T-cell (primary cell): ENCODE data around the gene NPAS3. TPM values are rescaled to one million over a fixed set of nuclear protein-coding genes. Genes with fewer than 3 reads are reported as not detected.

Experiments used
- ATAC-seq, 4 experiments: fragments of 200-7000 bp in 3 of 4; fragments of 150-1000 bp in 1 of 4; cut with Tn5 transposase; replicated peaks in 1 of 4; 1 replicate in 3 of 4; 2 replicates in 1 of 4; pipeline ENCODE4 v1.10.0; 2021; ENCODE audit warnings: moderate library complexity in 3 of 4, mild to moderate bottlenecking in 2 of 4, moderate number of reproducible peaks in 1 of 4
- CTCF ChIA-PET, 2 donors: fragments of 300-600 bp; sonication (Branson Sonifier 250); formaldehyde crosslinking; loops; one replicate each; lab custom pipeline; 2022; ENCODE audit warnings: antibody characterized with exemption in 2 of 2; lab: Charles Lee
- POLR2A ChIA-PET, 2 donors: fragments of 300-600 bp; sonication (Branson Sonifier 250); formaldehyde crosslinking; loops; one replicate each; lab custom pipeline; 2022; ENCODE audit warnings: antibody characterized with exemption in 2 of 2; lab: Charles Lee
- DNase-seq, 35 experiments: peaks; one replicate each; pipeline versions ENCODE4 v3.0.0 to v3.0.0-alpha.2; 2013 to 2023
- H3K27ac ChIP-seq: one replicate; pipeline ENCODE4 v1.5.1; 2013; ENCODE audit warnings: low read length
- H3K27me3 ChIP-seq, 2 experiments: replicated peaks in 1 of 2; 1 replicate in 1 of 2; 2 replicates in 1 of 2; pipeline versions ENCODE4 v1.6.1 to v1.7.0; 2013; ENCODE audit warnings: low read length in 1 of 2, mixed read lengths in 1 of 2; ENCODE audit not compliant: control insufficient read depth in 2 of 2, insufficient read depth in 2 of 2; ENCODE audit errors: extremely low read depth in 1 of 2
- H3K36me3 ChIP-seq, 2 donors: 1 replicate in 1 of 2; 2 replicates in 1 of 2; pipeline versions ENCODE4 v1.6.1 to v1.7.0; 2013; ENCODE audit warnings: low read length in 1 of 2; ENCODE audit not compliant: control insufficient read depth in 2 of 2, insufficient read depth in 1 of 2; ENCODE audit errors: extremely low read depth in 1 of 2
- H3K4me1 ChIP-seq, 2 experiments: 1 replicate in 1 of 2; 2 replicates in 1 of 2; pipeline versions ENCODE4 v1.6.1 to v1.7.0; 2013; ENCODE audit warnings: low read length in 2 of 2, mixed read lengths in 1 of 2; ENCODE audit not compliant: insufficient read depth in 2 of 2, control insufficient read depth in 1 of 2; ENCODE audit errors: extremely low read depth in 1 of 2
- H3K4me3 ChIP-seq, 2 donors: 1 replicate in 1 of 2; 2 replicates in 1 of 2; pipeline versions ENCODE4 v1.5.1 to v1.7.0; 2013; ENCODE audit warnings: mild to moderate bottlenecking in 2 of 2, low read length in 1 of 2, moderate library complexity in 1 of 2; ENCODE audit not compliant: control insufficient read depth in 1 of 2; ENCODE audit errors: extremely low read depth in 1 of 2
- H3K9me3 ChIP-seq: 2 replicates; pipeline ENCODE4 v1.7.0; 2013
- H3K27ac Mint-ChIP-seq, 2 donors: one replicate each; pipeline ENCODE4 v1.8.0; 2020 to 2021; ENCODE audit warnings: mild to moderate bottlenecking in 2 of 2, mixed read lengths in 2 of 2
- H3K27me3 Mint-ChIP-seq, 2 donors: one replicate each; pipeline ENCODE4 v1.8.0; 2021 to 2022; ENCODE audit warnings: mixed read lengths in 2 of 2
- H3K36me3 Mint-ChIP-seq: one replicate; pipeline ENCODE4 v1.8.0; 2021; ENCODE audit warnings: mixed read lengths
- H3K4me1 Mint-ChIP-seq, 3 donors: one replicate each; pipeline ENCODE4 v1.8.0; 2020 to 2022; ENCODE audit warnings: mixed read lengths in 3 of 3, mild to moderate bottlenecking in 1 of 3
- H3K4me3 Mint-ChIP-seq, 3 donors: one replicate each; pipeline ENCODE4 v1.8.0; 2020 to 2022; ENCODE audit warnings: mild to moderate bottlenecking in 3 of 3, mixed read lengths in 3 of 3, moderate library complexity in 3 of 3
- H3K9me3 Mint-ChIP-seq, 3 donors: one replicate each; pipeline ENCODE4 v1.8.0; 2020 to 2022; ENCODE audit warnings: mixed read lengths in 3 of 3
- WGBS: methylation state at CpG from one replicate; pipeline ENCODE4 v1.1.5; 2013; ENCODE audit warnings: missing lambda C conversion rate; ENCODE audit not compliant: insufficient coverage; 5-methylcytosine and 5-hydroxymethylcytosine counted together
- total RNA-seq, 35 experiments: library from RNA in 6 of 35; stranded (reverse) in 6 of 35; fragments of 120-200 nt in 1 of 35; gene quantifications; one replicate each; pipeline versions ENCODE4 v1.2.1 to v1.2.4 and lab custom pipeline; 2013 to 2026

NPAS3 gene
- total RNA-seq, 5 donors from 2014 or later (not counting 1 experiment from before 2014, with no cell fraction given), result 0.10 TPM; not detected in 4

- ChIA-PET POLR2A (no interaction called here), CTCF (no interaction called here)
- Mint-ChIP-seq H3K9me3 (peaks cover 0 to 7% (median 3%) of the 10 kb centered on the region in 3 donors), H3K4me1 (no peaks in the 10 kb centered on the region), H3K36me3 (no peaks in the 10 kb centered on the region), H3K27ac (no peak overlapping the region), H3K27me3 (no peaks in the 10 kb centered on the region), H3K4me3 (no peak overlapping the region)
- no peaks in the 10 kb centered on the region for H3K9me3 ChIP-seq
- no peak overlapping the region for H3K27ac ChIP-seq
- ATAC-seq, result no peak
- no peak for DNase-seq
- no peaks in the 10 kb centered on the region for H3K36me3 ChIP-seq
- no peak overlapping the region for H3K4me3 ChIP-seq
- no peaks in the 10 kb centered on the region for H3K27me3 ChIP-seq
- H3K4me1 ChIP-seq, result no peaks in the 10 kb centered on the region
- 100% methylated on average over 2 of the region's 5 CpGs for WGBS
These were observed 268.3 kb downstream of the NPAS3 start for GRCh38 chr14:33206981-33207380.

- CTCF ChIA-PET, result no interaction called here
- Mint-ChIP-seq H3K4me3 (no peak overlapping the region), H3K27ac (no peak overlapping the region), H3K4me1 (no peaks in the 10 kb centered on the region), H3K36me3 (no peaks in the 10 kb centered on the region), H3K27me3 (no peaks in the 10 kb centered on the region), H3K9me3 (peaks cover 0 to 7% (median 3%) of the 10 kb centered on the region in 3 donors)
- Histone ChIP-seq H3K9me3 (no peaks in the 10 kb centered on the region), H3K4me1 (no peaks in the 10 kb centered on the region), H3K27ac (no peak overlapping the region), H3K4me3 (no peak overlapping the region), H3K36me3 (no peaks in the 10 kb centered on the region), H3K27me3 (no peaks in the 10 kb centered on the region)
- no CpG with 5 or more reads among the region's 1 CpG for WGBS
- POLR2A ChIA-PET, result no interaction called here
- ATAC-seq (no peak), DNase-seq (no peak)
These were observed 268.9 kb downstream of the NPAS3 start for GRCh38 chr14:33207467-33208017.

- H3K9me3 ChIP-seq, result no peaks in the 10 kb centered on the region
- H3K4me3 Mint-ChIP-seq, result no peak overlapping the region
- H3K36me3 ChIP-seq, result no peaks in the 10 kb centered on the region
- H3K36me3 Mint-ChIP-seq, result no peaks in the 10 kb centered on the region
- no peak overlapping the region for H3K27ac Mint-ChIP-seq
- no peaks in the 10 kb centered on the region for H3K4me1 ChIP-seq
- no peak overlapping the region for H3K27ac ChIP-seq
- ChIA-PET CTCF (no interaction called here), POLR2A (interaction anchor here in 1 of 2 donors (0.7 kb wide), 1 partner anchor 15 kb away, joined by 3 read pairs; no protein-coding TSS in a partner anchor)
- no peak overlapping the region for H3K4me3 ChIP-seq
- H3K27me3 Mint-ChIP-seq, result no peaks in the 10 kb centered on the region
- H3K27me3 ChIP-seq, result no peaks in the 10 kb centered on the region
- DNase-seq (no peak), ATAC-seq (no peak)
- H3K9me3 Mint-ChIP-seq, result peaks cover 0 to 3% (median 1%) of the 10 kb centered on the region in 3 donors
- no peaks in the 10 kb centered on the region for H3K4me1 Mint-ChIP-seq
These were observed 271.6 kb downstream of the NPAS3 start for GRCh38 chr14:33210311-33210710.

- no peaks in the 10 kb centered on the region for H3K4me1 ChIP-seq
- no peaks in the 10 kb centered on the region for H3K4me1 Mint-ChIP-seq
- no peaks in the 10 kb centered on the region for H3K27me3 ChIP-seq
- ChIA-PET CTCF (no interaction called here), POLR2A (interaction anchor here in 1 of 2 donors (0.6 kb wide), 1 partner anchor 852 kb away, joined by 3 read pairs; no protein-coding TSS in a partner anchor)
- no peak overlapping the region for H3K27ac ChIP-seq
- no peaks in the 10 kb centered on the region for H3K36me3 ChIP-seq
- H3K4me3 ChIP-seq, result no peak overlapping the region
- no peaks in the 10 kb centered on the region for H3K9me3 ChIP-seq
- ATAC-seq (no peak), DNase-seq (no peak)
- no peaks in the 10 kb centered on the region for H3K27me3 Mint-ChIP-seq
- no peaks in the 10 kb centered on the region for H3K36me3 Mint-ChIP-seq
- H3K9me3 Mint-ChIP-seq, result peaks cover 4 to 6% (median 5%) of the 10 kb centered on the region in 3 donors
- WGBS, result no CpG with 5 or more reads among the region's 2 CpGs
- H3K4me3 Mint-ChIP-seq, result no peak overlapping the region
- no peak overlapping the region for H3K27ac Mint-ChIP-seq
These were observed 279.3 kb downstream of the NPAS3 start for GRCh38 chr14:33218026-33218425.

GRCh38 chr14:33219957-33220356 lies 281.3 kb downstream of the NPAS3 start:
- ChIA-PET CTCF (no interaction called here), POLR2A (no interaction called here)
- Histone ChIP-seq H3K9me3 (no peaks in the 10 kb centered on the region), H3K4me1 (no peaks in the 10 kb centered on the region), H3K27ac (no peak overlapping the region), H3K4me3 (no peak overlapping the region), H3K36me3 (no peaks in the 10 kb centered on the region), H3K27me3 (no peaks in the 10 kb centered on the region)
- no peak overlapping the region for H3K27ac Mint-ChIP-seq
- H3K27me3 Mint-ChIP-seq, result no peaks in the 10 kb centered on the region
- WGBS, result 80% methylated on average over 3 of the region's 4 CpGs
- ATAC-seq (no peak), DNase-seq (no peak)
- H3K4me1 Mint-ChIP-seq, result no peaks in the 10 kb centered on the region
- no peaks in the 10 kb centered on the region for H3K36me3 Mint-ChIP-seq
- H3K9me3 Mint-ChIP-seq, result peaks cover 4 to 8% (median 5%) of the 10 kb centered on the region in 3 donors
- no peak overlapping the region for H3K4me3 Mint-ChIP-seq

GRCh38 chr14:33229269-33229929 lies 290.7 kb downstream of the NPAS3 start:
- POLR2A ChIA-PET, result no interaction called here

More at GRCh38 chr14:33229269-33229929, 290.7 kb downstream of the NPAS3 start:
- Mint-ChIP-seq H3K4me3 (no peak overlapping the region), H3K36me3 (no peaks in the 10 kb centered on the region), H3K9me3 (peaks cover 0 to 6% (median 0%) of the 10 kb centered on the region in 3 donors), H3K27me3 (no peaks in the 10 kb centered on the region), H3K27ac (no peak overlapping the region), H3K4me1 (no peaks in the 10 kb centered on the region)
- no peaks in the 10 kb centered on the region for H3K27me3 ChIP-seq
- ATAC-seq, result no peak
- H3K27ac ChIP-seq, result no peak overlapping the region
- no peaks in the 10 kb centered on the region for H3K4me1 ChIP-seq
- CTCF ChIA-PET, result interaction anchor here in 1 of 2 donors (0.7 kb wide), 1 partner anchor 8 kb away, joined by 4 read pairs; no protein-coding TSS in a partner anchor
- H3K4me3 ChIP-seq, result no peak overlapping the region
- no peaks in the 10 kb centered on the region for H3K9me3 ChIP-seq
- DNase-seq, result no peak
- H3K36me3 ChIP-seq, result no peaks in the 10 kb centered on the region
- 70% methylated on average over 6 of the region's 10 CpGs for WGBS
